Type B pancreatic cell (in vitro differentiated cells): ENCODE measurements around the gene TUBB. TPM values are rescaled to one million over a fixed set of nuclear protein-coding genes. Genes with fewer than 3 reads are reported as not detected.
"Not testable (repeated sequence)": the region's sequence is repeated elsewhere in the genome, so short reads cannot be mapped to it uniquely, and the experiment has no call there.

Experiments used
- DNase-seq: peaks from one replicate; pipeline ENCODE4 v3.0.0; 2021; ENCODE audit warnings: mixed read lengths; ENCODE audit not compliant: unreplicated experiment; ENCODE audit errors: extremely low spot score
- H3K27ac Mint-ChIP-seq: 2 replicates; pipeline ENCODE4 v1.8.0; 2021; ENCODE audit warnings: mild to moderate bottlenecking, mixed read lengths
- H3K27me3 Mint-ChIP-seq: 2 replicates; pipeline ENCODE4 v1.8.0; 2021; ENCODE audit warnings: mixed read lengths
- H3K36me3 Mint-ChIP-seq: 2 replicates; pipeline ENCODE4 v1.8.0; 2021; ENCODE audit warnings: mixed read lengths
- H3K4me1 Mint-ChIP-seq: one replicate; pipeline ENCODE4 v1.8.0; 2021; ENCODE audit warnings: mixed read lengths; ENCODE audit not compliant: unreplicated experiment
- H3K4me3 Mint-ChIP-seq: 2 replicates; pipeline ENCODE4 v1.8.0; 2021; ENCODE audit warnings: mild to moderate bottlenecking, mixed read lengths
- H3K9me3 Mint-ChIP-seq: 2 replicates; pipeline ENCODE4 v1.8.0; 2021; ENCODE audit warnings: mixed read lengths
- total RNA-seq: library from RNA; stranded (reverse); gene quantifications from 2 replicates; pipeline ENCODE4 v1.2.1, GENCODE V29; 2021; ENCODE audit warnings: low replicate concordance
- TF ChIP-seq, protein P1 (sequence below): fragments of 200-600 bp; sonication (generic); conservative IDR thresholded peaks from 2 replicates; pipeline ENCODE4 v1.5.0; 2021; ENCODE audit warnings: antibody characterized with exemption, mild to moderate bottlenecking

Gene TUBB
- total RNA-seq, 1 donor from 2014 or later: 1,225 TPM

GRCh38 chr6:30719356-30719755 is 796 bp upstream of the TUBB start:
- H3K27ac Mint-ChIP-seq: peak overlapping the region; percentile 97
- peaks cover 35% of the 10 kb centered on the region for H3K4me1 Mint-ChIP-seq
- DNase-seq: no peak
- peaks cover 11% of the 10 kb centered on the region for H3K27me3 Mint-ChIP-seq
- peak overlapping the region; percentile 92 for H3K4me3 Mint-ChIP-seq
- H3K9me3 Mint-ChIP-seq: peaks cover 4% of the 10 kb centered on the region
- TF ChIP-seq, protein P1, sequence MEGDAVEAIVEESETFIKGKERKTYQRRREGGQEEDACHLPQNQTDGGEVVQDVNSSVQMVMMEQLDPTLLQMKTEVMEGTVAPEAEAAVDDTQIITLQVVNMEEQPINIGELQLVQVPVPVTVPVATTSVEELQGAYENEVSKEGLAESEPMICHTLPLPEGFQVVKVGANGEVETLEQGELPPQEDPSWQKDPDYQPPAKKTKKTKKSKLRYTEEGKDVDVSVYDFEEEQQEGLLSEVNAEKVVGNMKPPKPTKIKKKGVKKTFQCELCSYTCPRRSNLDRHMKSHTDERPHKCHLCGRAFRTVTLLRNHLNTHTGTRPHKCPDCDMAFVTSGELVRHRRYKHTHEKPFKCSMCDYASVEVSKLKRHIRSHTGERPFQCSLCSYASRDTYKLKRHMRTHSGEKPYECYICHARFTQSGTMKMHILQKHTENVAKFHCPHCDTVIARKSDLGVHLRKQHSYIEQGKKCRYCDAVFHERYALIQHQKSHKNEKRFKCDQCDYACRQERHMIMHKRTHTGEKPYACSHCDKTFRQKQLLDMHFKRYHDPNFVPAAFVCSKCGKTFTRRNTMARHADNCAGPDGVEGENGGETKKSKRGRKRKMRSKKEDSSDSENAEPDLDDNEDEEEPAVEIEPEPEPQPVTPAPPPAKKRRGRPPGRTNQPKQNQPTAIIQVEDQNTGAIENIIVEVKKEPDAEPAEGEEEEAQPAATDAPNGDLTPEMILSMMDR: no peak
- H3K36me3 Mint-ChIP-seq: peaks cover 40% of the 10 kb centered on the region

DNA sequence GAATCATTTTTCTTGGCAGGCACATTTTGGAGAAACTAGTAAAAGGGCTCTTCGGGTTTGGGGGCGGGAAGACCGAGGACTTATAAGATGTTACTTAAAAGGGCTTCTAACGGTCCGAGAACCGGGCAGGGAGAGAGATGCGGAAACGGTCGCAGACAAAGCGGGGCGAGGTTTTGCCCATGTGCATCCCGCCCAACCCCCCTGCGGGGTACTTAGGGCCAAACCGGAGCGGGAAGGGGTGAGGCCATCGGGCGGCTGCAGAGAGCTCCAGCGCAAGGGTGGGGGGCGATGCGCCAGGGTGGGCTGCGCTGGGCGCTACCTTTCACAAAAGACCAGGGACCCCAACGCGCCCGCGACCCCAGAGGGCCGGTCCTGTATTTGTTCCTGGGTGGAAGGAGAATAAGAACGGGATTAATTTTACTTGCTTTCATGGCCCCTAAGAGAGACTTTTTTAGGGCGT is 616 bp downstream of the TUBB start:
- peaks cover 32% of the 10 kb centered on the region for H3K4me1 Mint-ChIP-seq
- peaks cover 11% of the 10 kb centered on the region for H3K27me3 Mint-ChIP-seq
- H3K4me3 Mint-ChIP-seq: peak overlapping the region; percentile 92
- peaks cover 4% of the 10 kb centered on the region for H3K9me3 Mint-ChIP-seq
- peaks cover 46% of the 10 kb centered on the region for H3K36me3 Mint-ChIP-seq
- TF ChIP-seq, protein P1: no peak
- peak; percentile 79 for DNase-seq
- peak overlapping the region; percentile 97 for H3K27ac Mint-ChIP-seq

- Mint-ChIP-seq H3K4me1 (peaks cover 28% of the 10 kb centered on the region), H3K27me3 (peaks cover 11% of the 10 kb centered on the region), H3K4me3 (peak overlapping the region; percentile 92), H3K9me3 (peaks cover 4% of the 10 kb centered on the region), H3K36me3 (peaks cover 45% of the 10 kb centered on the region), H3K27ac (peak overlapping the region; percentile 97)
- TF ChIP-seq, protein P1: peak; percentile 67
- peak; percentile 97 for DNase-seq
Observed at GRCh38 chr6:30721198-30722024, 1.3 kb downstream of the TUBB start.

- H3K36me3 Mint-ChIP-seq: peaks cover 44% of the 10 kb centered on the region
- peak overlapping the region; percentile 92 for H3K4me3 Mint-ChIP-seq
- not testable (repeated sequence) for DNase-seq, H3K9me3 Mint-ChIP-seq
- H3K27ac Mint-ChIP-seq: peak overlapping the region; percentile 97
- H3K4me1 Mint-ChIP-seq: peaks cover 25% of the 10 kb centered on the region
- peaks cover 11% of the 10 kb centered on the region for H3K27me3 Mint-ChIP-seq
Observed at GRCh38 chr6:30722025-30722279, 1.8 kb downstream of the TUBB start.

- TF ChIP-seq, protein P1: peak; percentile 99
- peak overlapping the region; percentile 97 for H3K27ac Mint-ChIP-seq
- H3K4me3 Mint-ChIP-seq: peak overlapping the region; percentile 92
- H3K36me3 Mint-ChIP-seq: peaks cover 45% of the 10 kb centered on the region
- H3K9me3 Mint-ChIP-seq: peaks cover 3% of the 10 kb centered on the region
- peaks cover 21% of the 10 kb centered on the region for H3K4me1 Mint-ChIP-seq
- peak; percentile 88 for DNase-seq
- peaks cover 11% of the 10 kb centered on the region for H3K27me3 Mint-ChIP-seq
Observed at GRCh38 chr6:30722280-30723112, 2.3 kb downstream of the TUBB start.

GRCh38 chr6:30723159-30723842 is 3.1 kb downstream of the TUBB start:
- H3K36me3 Mint-ChIP-seq: peaks cover 42% of the 10 kb centered on the region
- not testable (repeated sequence) for H3K9me3 Mint-ChIP-seq, DNase-seq
- H3K27me3 Mint-ChIP-seq: peaks cover 11% of the 10 kb centered on the region
- peaks cover 23% of the 10 kb centered on the region for H3K4me1 Mint-ChIP-seq
- H3K27ac Mint-ChIP-seq: peak overlapping the region; percentile 97
- H3K4me3 Mint-ChIP-seq: peak overlapping the region; percentile 92

DNA sequence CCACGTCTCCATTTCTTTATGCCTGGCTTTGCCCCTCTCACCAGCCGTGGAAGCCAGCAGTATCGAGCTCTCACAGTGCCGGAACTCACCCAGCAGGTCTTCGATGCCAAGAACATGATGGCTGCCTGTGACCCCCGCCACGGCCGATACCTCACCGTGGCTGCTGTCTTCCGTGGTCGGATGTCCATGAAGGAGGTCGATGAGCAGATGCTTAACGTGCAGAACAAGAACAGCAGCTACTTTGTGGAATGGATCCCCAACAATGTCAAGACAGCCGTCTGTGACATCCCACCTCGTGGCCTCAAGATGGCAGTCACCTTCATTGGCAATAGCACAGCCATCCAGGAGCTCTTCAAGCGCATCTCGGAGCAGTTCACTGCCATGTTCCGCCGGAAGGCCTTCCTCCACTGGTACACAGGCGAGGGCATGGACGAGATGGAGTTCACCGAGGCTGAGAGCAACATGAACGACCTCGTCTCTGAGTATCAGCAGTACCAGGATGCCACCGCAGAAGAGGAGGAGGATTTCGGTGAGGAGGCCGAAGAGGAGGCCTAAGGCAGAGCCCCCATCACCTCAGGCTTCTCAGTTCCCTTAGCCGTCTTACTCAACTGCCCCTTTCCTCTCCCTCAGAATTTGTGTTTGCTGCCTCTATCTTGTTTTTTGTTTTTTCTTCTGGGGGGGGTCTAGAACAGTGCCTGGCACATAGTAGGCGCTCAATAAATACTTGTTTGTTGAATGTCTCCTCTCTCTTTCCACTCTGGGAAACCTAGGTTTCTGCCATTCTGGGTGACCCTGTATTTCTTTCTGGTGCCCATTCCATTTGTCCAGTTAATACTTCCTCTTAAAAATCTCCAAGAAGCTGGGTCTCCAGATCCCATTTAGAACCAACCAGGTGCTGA is 3.9 kb downstream of the TUBB start:
- DNase-seq, H3K9me3 Mint-ChIP-seq: not testable (repeated sequence)
- peak overlapping the region; percentile 80 for H3K27ac Mint-ChIP-seq
- peak overlapping the region; percentile 92 for H3K4me3 Mint-ChIP-seq
- peaks cover 22% of the 10 kb centered on the region for H3K4me1 Mint-ChIP-seq
- H3K27me3 Mint-ChIP-seq: peaks cover 11% of the 10 kb centered on the region
- peaks cover 42% of the 10 kb centered on the region for H3K36me3 Mint-ChIP-seq
